Neural cell (in vitro differentiated cells): ENCODE measurements around the gene YTHDF2. TPM values are rescaled to one million over a fixed set of nuclear protein-coding genes. Genes with fewer than 3 reads are reported as not detected.

Experiments
- H2AFZ ChIP-seq: fragments of 200-600, 300-800 bp; sonication (generic), shearing (Covaris generic); 2 replicates; pipeline ENCODE4 v1.6.0; 2014; ENCODE audit warnings: low read depth, mild to moderate bottlenecking, antibody characterized with exemption, low read length, moderate library complexity
- H3F3A ChIP-seq: fragments of 200-600 bp; shearing (Covaris generic); 2 replicates; pipeline ENCODE4 v1.6.1; 2016; ENCODE audit warnings: mild to moderate bottlenecking, moderate library complexity, mixed read lengths, antibody characterized with exemption, low read length; ENCODE audit not compliant: insufficient read depth, poor library complexity, severe bottlenecking
- H3K27ac ChIP-seq: fragments of 200-600, 300-800 bp; sonication (generic), shearing (Covaris generic); 2 replicates; pipeline ENCODE4 v1.5.1; 2014; ENCODE audit warnings: mild to moderate bottlenecking, low read length, moderate library complexity
- H3K27me3 ChIP-seq: fragments of 300-800, 200-600 bp; sonication (generic), shearing (Covaris generic); 2 replicates; pipeline ENCODE4 v1.6.0; 2014; ENCODE audit warnings: mild to moderate bottlenecking, low read depth, low read length, moderate library complexity; ENCODE audit not compliant: insufficient read depth
- H3K36me3 ChIP-seq: fragments of 300-800, 200-600 bp; sonication (generic), shearing (Covaris generic); 2 replicates; pipeline ENCODE4 v1.5.1; 2014; ENCODE audit warnings: mild to moderate bottlenecking, antibody characterized with exemption, low read length, moderate library complexity; ENCODE audit not compliant: insufficient read depth
- H3K4me2 ChIP-seq: fragments of 300-800, 200-600 bp; sonication (generic), shearing (Covaris generic); 2 replicates; pipeline ENCODE4 v1.6.0; 2014; ENCODE audit warnings: mild to moderate bottlenecking, low read length
- H3K4me3 ChIP-seq: fragments of 300-800, 200-600 bp; sonication (generic), shearing (Covaris generic); 2 replicates; pipeline ENCODE4 v1.5.1; 2014; ENCODE audit warnings: mild to moderate bottlenecking, low read length, moderate library complexity
- H3K79me2 ChIP-seq: fragments of 200-600 bp; shearing (Covaris generic); replicated peaks from 2 replicates; pipeline ENCODE4 v1.6.0; 2014; ENCODE audit warnings: mild to moderate bottlenecking, low read length, moderate library complexity; ENCODE audit not compliant: insufficient read depth
- H3K9ac ChIP-seq: fragments of 300-800, 200-600 bp; sonication (generic), shearing (Covaris generic); 2 replicates; pipeline ENCODE4 v1.6.1; 2016; ENCODE audit warnings: mild to moderate bottlenecking, low read length, mixed read lengths
- H3K9me2 ChIP-seq: fragments of 200-600 bp; shearing (Covaris generic); 2 replicates; pipeline ENCODE4 v1.6.1; 2016; ENCODE audit warnings: mild to moderate bottlenecking, low read length, mixed read lengths; ENCODE audit not compliant: insufficient read depth
- H3K9me3 ChIP-seq: fragments of 200-600, 300-800 bp; sonication (generic), shearing (Covaris generic); 2 replicates; pipeline ENCODE4 v1.6.1; 2016; ENCODE audit warnings: mild to moderate bottlenecking, mixed run types, low read length, moderate library complexity, mixed read lengths
- H4K20me1 ChIP-seq: fragments of 200-600 bp; shearing (Covaris generic); 2 replicates; pipeline ENCODE4 v1.6.1; 2016; ENCODE audit warnings: mild to moderate bottlenecking, mixed run types; ENCODE audit not compliant: insufficient read depth
- EP300 ChIP-seq: fragments of 450-650 bp; conservative IDR thresholded peaks from 2 replicates; pipeline ENCODE4 v1.6.1; 2014; ENCODE audit warnings: antibody characterized with exemption, mild to moderate bottlenecking, moderate library complexity; ENCODE audit not compliant: poor library complexity, severe bottlenecking
- MXI1 ChIP-seq: fragments of 450-650 bp; conservative IDR thresholded peaks from 2 replicates; pipeline ENCODE4 v1.6.1; 2014; ENCODE audit warnings: antibody characterized with exemption, mild to moderate bottlenecking; ENCODE audit not compliant: poor library complexity, severe bottlenecking
- POLR2AphosphoS5 ChIP-seq: IDR thresholded peaks from 2 replicates; pipeline ENCODE4 v1.6.1; 2012
- RAD21 ChIP-seq: fragments of 450-650 bp; conservative IDR thresholded peaks from 2 replicates; pipeline ENCODE4 v1.6.1; 2014; ENCODE audit warnings: antibody characterized with exemption, mild to moderate bottlenecking, moderate library complexity
- REST ChIP-seq: IDR thresholded peaks from 2 replicates; pipeline ENCODE4 v1.6.1; 2012; ENCODE audit warnings: borderline replicate concordance
- TAF1 ChIP-seq: IDR thresholded peaks from 2 replicates; pipeline ENCODE4 v1.6.1; 2012; ENCODE audit warnings: low read depth
- polyA plus RNA-seq: library from polyadenylated mRNA; depleted of rRNA; stranded (reverse); fragments of >200 nt; gene quantifications from 2 replicates; pipeline ENCODE4 v1.2.3, GENCODE V29; 2014
- TF ChIP-seq, protein P1 (sequence below): fragments of 450-650 bp; IDR thresholded peaks from 2 replicates; pipeline ENCODE4 v1.5.1; 2014; ENCODE audit warnings: antibody characterized with exemption, mild to moderate bottlenecking, moderate library complexity; ENCODE audit not compliant: poor library complexity, severe bottlenecking

YTHDF2 gene
- polyA plus RNA-seq, 1 donor from 2014 or later: 90.2 TPM

DNA sequence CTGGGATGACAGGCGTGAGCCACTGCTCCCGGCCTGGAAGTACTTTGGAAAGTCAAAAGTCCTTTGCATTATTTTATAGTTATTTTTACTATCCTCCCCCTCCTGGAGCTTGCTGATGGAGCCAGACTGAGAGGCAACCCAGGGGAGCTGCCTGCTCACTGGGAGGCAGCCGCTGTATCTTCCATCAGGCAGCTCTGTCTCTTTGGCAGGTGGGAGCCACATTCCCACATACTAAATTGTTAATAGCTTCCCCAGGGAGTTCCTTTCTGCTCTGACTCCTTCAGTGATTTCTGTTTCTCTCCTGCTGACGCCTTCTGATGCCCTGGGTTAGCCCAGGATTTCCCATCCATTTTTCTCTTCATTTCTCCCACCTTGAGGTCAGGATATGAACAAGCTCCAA, 70.3 kb downstream of the YTHDF2 start:
- no peaks in the 10 kb centered on the region for H4K20me1 ChIP-seq
- no peak overlapping the region for H3K4me3 ChIP-seq
- no peak overlapping the region for H2AFZ ChIP-seq
- H3K9me3 ChIP-seq: no peaks in the 10 kb centered on the region
- H3K27ac ChIP-seq: no peak overlapping the region
- no peaks in the 10 kb centered on the region for H3K9me2 ChIP-seq
- peaks cover 22% of the 10 kb centered on the region for H3K27me3 ChIP-seq
- TF ChIP-seq, protein P1, sequence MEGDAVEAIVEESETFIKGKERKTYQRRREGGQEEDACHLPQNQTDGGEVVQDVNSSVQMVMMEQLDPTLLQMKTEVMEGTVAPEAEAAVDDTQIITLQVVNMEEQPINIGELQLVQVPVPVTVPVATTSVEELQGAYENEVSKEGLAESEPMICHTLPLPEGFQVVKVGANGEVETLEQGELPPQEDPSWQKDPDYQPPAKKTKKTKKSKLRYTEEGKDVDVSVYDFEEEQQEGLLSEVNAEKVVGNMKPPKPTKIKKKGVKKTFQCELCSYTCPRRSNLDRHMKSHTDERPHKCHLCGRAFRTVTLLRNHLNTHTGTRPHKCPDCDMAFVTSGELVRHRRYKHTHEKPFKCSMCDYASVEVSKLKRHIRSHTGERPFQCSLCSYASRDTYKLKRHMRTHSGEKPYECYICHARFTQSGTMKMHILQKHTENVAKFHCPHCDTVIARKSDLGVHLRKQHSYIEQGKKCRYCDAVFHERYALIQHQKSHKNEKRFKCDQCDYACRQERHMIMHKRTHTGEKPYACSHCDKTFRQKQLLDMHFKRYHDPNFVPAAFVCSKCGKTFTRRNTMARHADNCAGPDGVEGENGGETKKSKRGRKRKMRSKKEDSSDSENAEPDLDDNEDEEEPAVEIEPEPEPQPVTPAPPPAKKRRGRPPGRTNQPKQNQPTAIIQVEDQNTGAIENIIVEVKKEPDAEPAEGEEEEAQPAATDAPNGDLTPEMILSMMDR: no peak
- TF ChIP-seq REST: peak; percentile 36
- peak; percentile 35 for TF ChIP-seq POLR2AphosphoS5
- no peaks in the 10 kb centered on the region for H3F3A ChIP-seq
- no peak overlapping the region for H3K9ac ChIP-seq
- no peaks in the 10 kb centered on the region for H3K36me3 ChIP-seq
- H3K79me2 ChIP-seq: no peaks in the 10 kb centered on the region
- H3K4me2 ChIP-seq: no peak overlapping the region

DNA sequence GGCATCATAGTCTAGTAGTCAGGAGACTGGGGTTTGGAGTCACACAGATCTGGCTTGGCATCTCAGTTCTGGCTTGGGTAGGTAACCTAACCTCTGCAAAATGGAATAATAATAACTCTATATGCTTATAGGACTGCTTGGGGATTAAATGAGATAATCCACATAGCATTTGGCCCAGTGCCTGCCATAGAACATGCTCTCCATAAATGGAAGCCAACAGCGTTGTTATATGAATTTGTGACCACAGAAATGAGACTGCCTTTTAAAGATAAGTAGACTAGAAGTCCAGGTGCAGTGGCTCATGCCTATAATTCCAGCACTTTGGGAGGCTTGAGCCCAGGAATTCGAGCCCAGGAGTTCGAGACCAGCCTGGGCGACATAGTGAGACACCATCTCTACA, 71.2 kb downstream of the YTHDF2 start:
- no peak overlapping the region for H3K4me2 ChIP-seq
- H3K27me3 ChIP-seq: peaks cover 30% of the 10 kb centered on the region
- no peak for TF ChIP-seq TAF1
- TF ChIP-seq REST: no peak
- TF ChIP-seq EP300: no peak
- TF ChIP-seq RAD21: no peak
- no peak for TF ChIP-seq MXI1
- TF ChIP-seq, protein P1: no peak
- no peaks in the 10 kb centered on the region for H3K9me3 ChIP-seq
- H3K27ac ChIP-seq: no peak overlapping the region
- no peaks in the 10 kb centered on the region for H3K79me2 ChIP-seq
- no peaks in the 10 kb centered on the region for H3F3A ChIP-seq
- H2AFZ ChIP-seq: no peak overlapping the region
- H3K36me3 ChIP-seq: no peaks in the 10 kb centered on the region
- no peaks in the 10 kb centered on the region for H3K9me2 ChIP-seq
- no peaks in the 10 kb centered on the region for H4K20me1 ChIP-seq
- H3K9ac ChIP-seq: no peak overlapping the region
- H3K4me3 ChIP-seq: no peak overlapping the region
